Cardiac septum (tissue), 1 donor: ENCODE results near the gene MS4A15. TPM values are rescaled to one million over a fixed set of nuclear protein-coding genes. Genes with fewer than 3 reads are reported as not detected.

Source experiments
- total RNA-seq: library from RNA; stranded (reverse); fragmentation: NEBNext Ultra II Directional; extraction: Animal tissue kit (Norgen Biotek cat#: 25700); gene quantifications from one replicate; pipeline ENCODE4 v1.2.1, GENCODE V29; 2021
- donor health status: DM: no; HTN: no; CAD: no.

Gene MS4A15
- total RNA-seq, 1 donor from 2014 or later: not detected

Other genes starting within 250 kb of the MS4A15 start
- not detected for gene MS4A13, start 241.5 kb upstream of the MS4A15 start, total RNA-seq
- not detected for gene MS4A8, start 57.3 kb upstream of the MS4A15 start, total RNA-seq
- gene MS4A18, start 32.1 kb upstream of the MS4A15 start, total RNA-seq: not detected
- gene MS4A10, start 28.5 kb downstream of the MS4A15 start, total RNA-seq: not detected
- gene CCDC86, start 85.2 kb downstream of the MS4A15 start, total RNA-seq: 10.3 TPM
- 0.89 TPM for gene PTGDR2, start 99.1 kb downstream of the MS4A15 start, total RNA-seq
- not detected for gene ZP1, start 110.7 kb downstream of the MS4A15 start, total RNA-seq
- 32.5 TPM for gene PRPF19, start 149.7 kb downstream of the MS4A15 start, total RNA-seq
- 80.2 TPM for gene TMEM109, start 157.3 kb downstream of the MS4A15 start, total RNA-seq
- gene TMEM132A, start 167.6 kb downstream of the MS4A15 start, total RNA-seq: 4.9 TPM
- gene SLC15A3, start 195.3 kb downstream of the MS4A15 start, total RNA-seq: 11.6 TPM
- 0.86 TPM for gene CD6, start 214.8 kb downstream of the MS4A15 start, total RNA-seq